Heart left ventricle (tissue), 16 donors: Measurements from ENCODE around the gene DYNC1I1. TPM values are rescaled to one million over a fixed set of nuclear protein-coding genes. Genes with fewer than 3 reads are reported as not detected.
A peak's percentile ranks its signal among the peaks of the same experiment; 100 is the strongest.

Source experiments
- ATAC-seq, 4 donors: fragments of 200-7000 bp; cut with Tn5 transposase; one replicate each; pipeline ENCODE4 v1.9.1; 2020 to 2022; ENCODE audit warnings: moderate library complexity in 4 of 4, mild to moderate bottlenecking in 3 of 4, moderate number of reproducible peaks in 1 of 4
- DNase-seq, 5 donors: peaks; one replicate each; pipeline ENCODE4 v3.0.0-alpha.2; 2020
- H3K27ac ChIP-seq, 12 donors: fragments of 200-600 bp; sonication (generic) in 4 of 12; one replicate each; pipeline versions ENCODE4 v1.5.0 to v1.8.0; 2016 to 2022; ENCODE audit warnings: mild to moderate bottlenecking in 2 of 12
- H3K27me3 ChIP-seq, 9 donors: fragments of 200-600 bp; sonication (generic) in 2 of 9; one replicate each; pipeline versions ENCODE4 v1.5.1 to v1.8.0; 2016 to 2022; ENCODE audit warnings: mild to moderate bottlenecking in 3 of 9
- H3K36me3 ChIP-seq, 9 donors: fragments of 200-600 bp; sonication (generic) in 2 of 9; one replicate each; pipeline versions ENCODE4 v1.5.0 to v1.8.0; 2018 to 2022; ENCODE audit warnings: mild to moderate bottlenecking in 2 of 9
- H3K4me1 ChIP-seq, 12 donors: fragments of 200-600 bp; sonication (generic) in 4 of 12; one replicate each; pipeline versions ENCODE4 v1.5.0 to v1.8.0; 2016 to 2022; ENCODE audit warnings: mild to moderate bottlenecking in 3 of 12
- H3K4me3 ChIP-seq, 12 donors: fragments of 200-600 bp; sonication (generic) in 4 of 12; one replicate each; pipeline versions ENCODE4 v1.5.0 to v1.8.0; 2017 to 2022; ENCODE audit warnings: mild to moderate bottlenecking in 9 of 12, moderate library complexity in 4 of 12
- H3K9me3 ChIP-seq, 12 donors: fragments of 200-600 bp; sonication (generic) in 4 of 12; one replicate each; pipeline versions ENCODE4 v1.5.0 to v1.8.0; 2016 to 2022; ENCODE audit warnings: mild to moderate bottlenecking in 1 of 12
- CTCF ChIP-seq, 12 donors: fragments of 200-600 bp; sonication (generic) in 4 of 12; IDR thresholded peaks; one replicate each; pipeline versions ENCODE4 v1.5.0 to v1.8.0; 2018 to 2022; ENCODE audit warnings: antibody characterized with exemption in 12 of 12, mild to moderate bottlenecking in 5 of 12
- POLR2A ChIP-seq, 2 donors: fragments of 450-650 bp; IDR thresholded peaks; one replicate each; pipeline ENCODE4 v1.6.1; 2017; ENCODE audit warnings: antibody characterized with exemption in 2 of 2, mild to moderate bottlenecking in 2 of 2, moderate library complexity in 2 of 2
- WGBS, 4 donors: extraction: QIAGEN DNeasy Blood & Tissue Kit in 2 of 4; methylation state at CpG; one replicate each; pipeline versions ENCODE4 v1.1.5 to v1.1.7; 2013 to 2018; 5-methylcytosine and 5-hydroxymethylcytosine counted together
- intact Hi-C, 10 donors: fragments of 100-400 bp; cut with DNase I; formaldehyde crosslinking; loops; one replicate each; pipeline versions ENCODE4 v1.11.1 to v1.14.2; 2022
- polyA plus RNA-seq, 2 donors: library from polyadenylated mRNA; stranded (reverse); fragments of 200-250 nt; gene quantifications; one replicate each; pipeline ENCODE4 v1.2.3, GENCODE V29; 2013
- total RNA-seq, 9 donors: library from RNA; depleted of rRNA in 2 of 9; stranded (reverse); fragments of >200 nt in 2 of 9; fragmentation: NEBNext Ultra II Directional in 3 of 9; extraction: Animal tissue kit (Norgen Biotek cat#: 25700) in 3 of 9; gene quantifications; one replicate each; pipeline versions ENCODE4 v1.1.0 to v1.2.4, GENCODE V29; 2016 to 2023
- donor health status: ischemic (EF 13 %, LVEDD 7.1; RV severe dilation, severe dysfunction).
- donor health status: healthy with polysubstance abuse.
- donor health status: DM: no; HTN: yes; CAD: no.
- donor health status: DM: no; HTN: no; CAD: no.
- donor health status: ischemic (EF 25% LVEDD 6.9; RV normal size, moderate dysfunction).
- donor health status: ischemic (EF 25% LVEDD 5.7; RV mildly dilated, moderate dysfunction).
- donor health status: healthy.
- donor health status: DM: yes; HTN: yes; CAD: no.
- donor health status: ischemic (EF 35%, LVEDD 5.7; RV mildly dilated, moderate dysfunction).
- donor health status: nonischemic (EF 11% LVEDD 7.7; RV severe dilation, severe dysfunction).
- donor health status: DM: yes; HTN: yes; CAD: no.
- donor health status: PGD.
- donor health status: ischemic (EF 29% LVEDD 5.4; RV normal size, mild dysfunction).
- donor health status: nonischemic (EF 23%, LVEDD 6.1; RV moderate dilation, normal function).

The DYNC1I1 gene
- total and polyA plus RNA-seq, 11 donors, result 6.1 to 46.8 (median 30.6) TPM

- no peaks in the 10 kb centered on the region for H3K9me3 ChIP-seq
- H3K27me3 ChIP-seq, result no peaks in the 10 kb centered on the region
- ATAC-seq, result no peak
- no peak for TF ChIP-seq CTCF (IDR thresholded peaks at IDR 0.05)
- no peak for TF ChIP-seq POLR2A (IDR thresholded peaks at IDR 0.05)
- no peak overlapping the region for H3K4me3 ChIP-seq
- no peak for DNase-seq
- 53 to 62% (median 57%) methylated on average over 4 of the region's 4 CpGs for WGBS, 4 donors
- intact Hi-C loops, result no loop called here
- H3K27ac ChIP-seq, result no peak overlapping the region
- peaks cover 0 to 3% (median 0%) of the 10 kb centered on the region in 12 donors for H3K4me1 ChIP-seq
- no peaks in the 10 kb centered on the region for H3K36me3 ChIP-seq
These were observed 136.1 kb downstream of the DYNC1I1 start for GRCh38 chr7:95908499-95908898.

- no peak for ATAC-seq
- intact Hi-C loops, result loop anchor here in 4 of 10 donors (10.0 kb wide), 3 partner anchors 154 to 1154 kb away; partner anchors contain the start of gene DLX5 (in 2 of the 4)
These were observed 138.0 kb downstream of the DYNC1I1 start for GRCh38 chr7:95910341-95910740.

GRCh38 chr7:95915731-95916130, 143.4 kb downstream of the DYNC1I1 start:
- Histone ChIP-seq H3K4me3 (peak overlapping the region in 2 of 12 donors; percentile 19 to 35), H3K9me3 (no peaks in the 10 kb centered on the region), H3K27me3 (no peaks in the 10 kb centered on the region), H3K27ac (no peak overlapping the region), H3K36me3 (no peaks in the 10 kb centered on the region), H3K4me1 (peaks cover 0 to 5% (median 0%) of the 10 kb centered on the region in 12 donors)
- ATAC-seq (no peak), DNase-seq (no peak)
- intact Hi-C loops, result loop anchor here (1.0 to 10.0 kb wide), 11 partner anchors 149 to 1262 kb away; partner anchors contain the start of gene DLX5 (in 2 of the 10)
- no peak for TF ChIP-seq CTCF (IDR thresholded peaks at IDR 0.05)
- no peak for TF ChIP-seq POLR2A (IDR thresholded peaks at IDR 0.05)
- 79 to 88% (median 83%) methylated on average over 3 of the region's 3 CpGs for WGBS, 4 donors

More at GRCh38 chr7:95910341-95910740, 138.0 kb downstream of the DYNC1I1 start:
- no peak for TF ChIP-seq CTCF (IDR thresholded peaks at IDR 0.05)
- TF ChIP-seq POLR2A (IDR thresholded peaks at IDR 0.05), result no peak
- Histone ChIP-seq H3K27me3 (no peaks in the 10 kb centered on the region), H3K4me1 (peaks cover 0 to 3% (median 0%) of the 10 kb centered on the region in 12 donors), H3K27ac (no peak overlapping the region), H3K36me3 (no peaks in the 10 kb centered on the region), H3K9me3 (no peaks in the 10 kb centered on the region), H3K4me3 (no peak overlapping the region)
- no peak for DNase-seq

GRCh38 chr7:95916573-95917297, 144.4 kb downstream of the DYNC1I1 start:
- WGBS, 4 donors, result 34 to 37% (median 35%) methylated on average over 19 of the region's 19 CpGs
- Histone ChIP-seq H3K4me1 (peaks cover 0 to 5% (median 0%) of the 10 kb centered on the region in 12 donors), H3K36me3 (no peaks in the 10 kb centered on the region), H3K4me3 (peak overlapping the region in 4 of 12 donors; percentile 4 to 35 (median 16)), H3K9me3 (no peaks in the 10 kb centered on the region), H3K27me3 (no peaks in the 10 kb centered on the region), H3K27ac (no peak overlapping the region)
- intact Hi-C loops, result loop anchor here (1.0 to 10.0 kb wide), 10 partner anchors 148 to 1261 kb away; partner anchors contain the start of gene DLX5 (in 2 of the 10)
- peak; percentile 33 to 85 (median 70) for ATAC-seq
- DNase-seq, result peak; percentile 68 to 82 (median 70)
- TF ChIP-seq POLR2A (IDR thresholded peaks at IDR 0.05) (no peak), CTCF (IDR thresholded peaks at IDR 0.05) (peak; percentile 87 to 96 (median 92))
